Measurements from ENCODE around the gene CRIM1.

DNA sequence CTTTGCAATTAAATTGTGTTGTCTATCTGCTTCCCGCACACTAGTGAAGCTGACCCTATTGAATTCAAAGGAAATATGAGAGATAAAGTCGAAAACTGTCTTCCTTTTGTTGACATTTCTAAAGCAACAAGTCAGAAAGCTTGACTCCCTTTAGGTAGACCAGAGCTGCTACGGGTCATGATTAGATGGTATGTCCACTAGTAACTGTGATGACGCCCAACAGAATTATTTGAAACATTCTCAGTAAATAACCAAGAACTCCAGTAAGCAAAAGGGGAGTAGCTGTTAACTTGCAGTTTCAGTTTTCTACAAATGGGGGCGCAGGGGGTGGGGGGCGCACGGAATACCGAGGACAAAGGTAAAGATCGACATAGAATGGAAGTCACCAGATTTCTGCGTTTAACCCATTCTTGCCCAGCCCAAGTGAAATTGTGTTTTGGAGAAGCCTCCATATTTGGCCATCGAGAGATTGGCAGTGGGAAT, 56.4 kb downstream of the CRIM1 start:
- TF ChIP-seq CTCF (IDR thresholded peaks at IDR 0.05) (no peak), POLR2A (IDR thresholded peaks at IDR 0.05) (no peak)

Measured in lower leg skin (tissue), 3 donors.